ENCODE data around the gene PAX1. TPM values are rescaled to one million over a fixed set of nuclear protein-coding genes. Genes with fewer than 3 reads are reported as not detected.

PAX1 gene
- total RNA-seq, 2 donors from 2014 or later, result not detected

DNA sequence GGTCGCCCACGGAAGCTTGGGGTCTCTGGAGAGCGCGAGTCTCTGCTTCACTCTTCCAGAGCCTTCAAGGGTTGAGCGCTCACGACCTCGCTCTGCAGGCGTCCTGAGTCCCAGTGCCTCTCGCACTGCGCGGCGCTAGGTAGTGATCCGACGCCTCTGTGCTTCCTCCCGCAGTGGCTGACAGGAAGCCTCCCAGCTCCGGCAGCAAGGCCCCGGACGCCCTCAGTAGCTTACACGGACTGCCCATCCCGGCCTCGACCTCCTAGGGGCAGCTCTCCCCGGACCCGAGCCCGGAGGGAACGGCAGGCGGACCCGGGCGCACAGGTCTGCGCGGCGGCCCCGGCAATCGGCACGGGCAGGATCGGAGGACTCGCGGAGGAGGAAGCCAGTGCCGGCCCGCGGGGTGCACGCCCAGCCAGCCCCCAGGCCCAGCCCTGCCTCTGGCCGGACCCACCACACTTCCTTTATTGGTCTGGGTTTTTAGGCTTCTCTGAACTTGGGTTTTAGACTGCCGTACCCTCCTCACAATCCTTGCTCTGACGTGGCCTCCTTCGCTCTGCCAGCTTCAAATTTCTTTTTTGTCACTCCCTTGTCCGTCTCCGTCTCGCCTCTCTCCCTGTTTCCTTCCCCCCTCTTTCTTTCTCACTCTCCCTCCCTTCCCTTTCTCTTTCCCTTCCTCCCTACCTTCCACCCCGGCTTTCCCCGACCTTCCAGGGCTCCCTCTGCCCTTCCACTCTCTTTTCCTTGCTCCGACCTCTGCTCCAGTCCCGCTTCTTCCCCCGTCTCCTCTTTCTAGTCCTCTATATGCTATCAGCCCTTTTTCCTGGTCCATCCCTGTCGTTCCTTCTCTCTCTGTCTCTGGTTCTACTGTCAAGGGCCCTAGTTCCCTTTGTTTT is 9.1 kb downstream of the PAX1 start:
- DNase-seq (no peak), ATAC-seq (no peak)
- intact Hi-C loops (cut with DNase I, micrococcal nuclease), result loop anchor here in 1 of 2 donors (10.0 kb wide), 1 partner anchor 60 kb away; no protein-coding TSS in a partner anchor

DNA sequence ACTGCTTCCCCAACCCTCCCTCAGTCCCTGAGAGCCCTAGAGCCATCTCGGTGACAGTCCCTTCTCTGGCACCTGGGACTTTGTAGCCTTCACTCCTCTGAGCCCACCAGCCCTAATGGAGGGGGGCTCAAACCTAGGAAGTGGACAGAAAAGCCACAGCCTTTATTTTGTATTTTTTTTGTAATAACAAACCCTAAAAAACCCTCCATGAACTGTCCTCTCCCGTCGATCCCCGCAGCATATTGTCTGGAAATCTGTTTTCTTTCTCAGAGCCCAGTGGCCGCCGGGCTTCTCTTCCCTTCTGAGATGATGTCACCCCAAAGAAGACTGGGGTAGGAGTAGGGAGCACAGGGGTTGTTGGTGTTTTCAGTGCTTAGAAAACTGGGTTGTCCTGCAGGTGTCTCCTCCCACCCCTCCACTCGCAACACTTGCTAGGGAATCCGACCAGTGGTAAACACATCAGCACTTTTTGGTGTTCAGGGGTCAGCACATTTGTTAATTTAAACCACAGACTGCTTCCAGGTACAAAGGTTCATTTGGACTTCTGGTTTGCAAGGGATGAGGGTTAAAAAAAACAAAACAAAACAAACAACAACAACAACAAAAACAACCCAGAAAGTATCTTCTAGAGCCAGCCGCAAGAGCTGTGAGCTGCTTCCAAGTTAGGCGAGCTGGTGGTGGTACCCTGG is 9.9 kb downstream of the PAX1 start:
- DNase-seq, result no peak
- intact Hi-C loops (cut with DNase I, micrococcal nuclease), result loop anchor here in 1 of 2 donors (10.0 kb wide), 1 partner anchor 61 kb away; no protein-coding TSS in a partner anchor
- ATAC-seq, result no peak

DNA sequence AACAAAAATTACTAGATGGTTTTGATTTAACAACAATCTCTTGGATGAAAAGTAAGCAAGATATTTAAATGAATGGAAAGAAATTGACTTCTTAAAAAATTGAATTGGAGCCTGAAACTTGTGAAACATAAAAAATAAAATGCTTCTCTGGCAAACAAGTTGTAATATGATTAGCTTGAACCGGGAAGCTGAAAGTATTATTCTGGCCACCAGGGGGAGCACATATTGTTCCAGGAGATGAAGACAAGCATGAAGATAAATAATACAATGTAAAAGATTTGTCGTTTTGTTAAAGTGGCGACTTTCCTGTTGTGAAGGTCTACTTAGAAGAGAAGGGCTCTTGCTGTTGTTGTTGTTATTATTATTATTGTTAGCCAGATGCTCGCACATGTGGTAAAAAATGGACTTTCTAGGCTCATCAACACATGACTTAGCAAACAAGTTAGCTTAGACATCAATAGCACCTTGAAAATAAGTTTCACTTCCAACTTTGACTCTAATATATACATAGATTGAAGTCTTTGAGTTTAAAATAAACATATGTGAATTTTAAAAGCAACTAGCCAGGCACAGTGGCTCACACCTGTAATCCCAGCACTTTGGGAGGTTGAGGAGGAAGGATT is 14.2 kb downstream of the PAX1 start:
- ATAC-seq (no peak), DNase-seq (peak in 1 of 2 donors; percentile 43)
- intact Hi-C loops (cut with DNase I, micrococcal nuclease), result loop anchor here in 1 of 2 donors (2.0 to 10.0 kb wide), 2 partner anchors 65 to 387 kb away; no protein-coding TSS in a partner anchor

DNA sequence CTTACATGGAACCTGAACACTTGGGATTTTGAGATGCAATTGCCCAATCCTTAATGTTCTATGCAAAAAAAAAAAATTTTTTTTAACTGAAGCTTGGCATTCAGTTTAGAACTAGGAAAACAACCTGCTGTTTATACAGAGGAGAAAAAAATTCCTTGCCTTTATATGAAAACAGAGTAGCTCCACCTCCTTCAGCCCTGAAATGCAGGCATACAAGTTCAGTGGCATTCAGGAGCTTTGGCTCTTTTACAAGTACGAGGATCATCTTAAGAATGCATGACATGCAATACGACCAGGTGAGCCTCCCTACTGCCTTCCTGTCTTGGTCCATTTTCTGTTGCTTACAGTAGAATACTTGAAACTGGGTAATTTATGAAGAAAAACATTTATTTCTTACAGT is 20.4 kb downstream of the PAX1 start:
- intact Hi-C loops (cut with DNase I, micrococcal nuclease), result no loop called here
- ATAC-seq (no peak), DNase-seq (no peak)

GRCh38 chr20:21729316-21729715 is 23.9 kb downstream of the PAX1 start:
- ATAC-seq, result no peak
- DNase-seq, result no peak
- intact Hi-C loops (cut with DNase I, micrococcal nuclease), result no loop called here

DNA sequence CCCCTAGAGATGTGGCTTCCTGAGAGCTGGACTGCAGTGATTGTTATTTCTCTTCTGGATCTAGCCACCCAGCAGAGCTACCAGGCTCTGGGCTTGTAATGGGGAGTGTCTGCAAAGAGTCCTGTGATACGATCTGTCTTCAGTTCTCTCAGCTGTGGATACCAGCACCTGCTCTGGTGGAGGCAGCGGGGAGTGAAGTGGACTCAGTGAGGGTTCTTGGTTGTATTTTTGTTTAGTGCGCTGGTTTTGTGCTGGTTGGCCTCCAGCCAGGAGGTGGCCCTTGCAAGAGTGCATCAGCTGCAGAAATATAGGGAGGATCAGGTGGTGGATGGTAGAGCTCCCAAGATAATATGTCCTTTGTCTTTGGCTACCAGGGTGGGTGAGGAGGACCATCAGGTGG is 33.7 kb downstream of the PAX1 start:
- ATAC-seq (no peak), DNase-seq (no peak)
- intact Hi-C loops (cut with DNase I, micrococcal nuclease), result no loop called here

GRCh38 chr20:21739682-21740081 is 34.2 kb downstream of the PAX1 start:
- no peak for ATAC-seq
- intact Hi-C loops (cut with DNase I, micrococcal nuclease), result no loop called here
- no peak for DNase-seq

DNA sequence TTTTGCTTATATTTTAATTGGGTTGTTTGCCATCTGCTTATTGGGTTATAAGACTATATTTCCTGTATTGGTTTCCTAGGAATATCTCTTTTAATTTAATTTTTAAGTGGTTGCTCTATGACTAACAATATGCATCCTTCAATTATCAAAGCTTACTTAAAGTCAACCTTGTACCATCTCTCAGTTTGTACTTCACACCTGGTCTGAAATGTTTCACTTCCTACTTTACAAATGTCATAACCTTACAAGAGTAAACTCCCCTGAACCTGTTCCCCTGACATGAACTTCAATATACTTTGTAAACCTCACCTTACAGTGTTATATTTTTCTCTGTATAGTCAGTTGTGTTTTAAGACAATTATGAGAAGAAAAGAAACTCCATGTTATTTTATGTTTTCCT is 35.8 kb downstream of the PAX1 start:
- intact Hi-C loops (cut with DNase I, micrococcal nuclease), result no loop called here
- no peak for ATAC-seq

DNA sequence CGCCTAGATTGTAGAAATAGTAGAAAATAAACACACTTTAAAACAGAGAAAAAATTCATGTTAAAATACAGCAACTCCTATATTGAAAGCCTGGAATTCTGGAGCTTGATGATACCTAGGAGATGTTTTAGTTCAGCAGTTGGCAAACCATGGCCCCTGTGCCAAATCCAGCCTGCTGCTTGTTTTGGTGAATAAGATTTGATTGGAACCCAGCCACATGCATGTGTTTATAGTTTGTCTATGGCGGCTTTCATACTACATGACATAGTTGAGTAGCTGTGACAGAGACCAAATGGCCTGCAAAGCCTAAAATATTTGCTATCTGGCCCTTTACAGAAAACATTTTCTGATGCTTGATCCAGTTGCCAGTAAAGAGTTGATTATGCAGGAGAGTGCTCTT is 57.2 kb downstream of the PAX1 start:
- no peak for ATAC-seq
- intact Hi-C loops (cut with DNase I, micrococcal nuclease), result no loop called here
- no peak for DNase-seq

More for the DNA sequence above, 35.8 kb downstream of the PAX1 start:
- DNase-seq, result no peak

DNA sequence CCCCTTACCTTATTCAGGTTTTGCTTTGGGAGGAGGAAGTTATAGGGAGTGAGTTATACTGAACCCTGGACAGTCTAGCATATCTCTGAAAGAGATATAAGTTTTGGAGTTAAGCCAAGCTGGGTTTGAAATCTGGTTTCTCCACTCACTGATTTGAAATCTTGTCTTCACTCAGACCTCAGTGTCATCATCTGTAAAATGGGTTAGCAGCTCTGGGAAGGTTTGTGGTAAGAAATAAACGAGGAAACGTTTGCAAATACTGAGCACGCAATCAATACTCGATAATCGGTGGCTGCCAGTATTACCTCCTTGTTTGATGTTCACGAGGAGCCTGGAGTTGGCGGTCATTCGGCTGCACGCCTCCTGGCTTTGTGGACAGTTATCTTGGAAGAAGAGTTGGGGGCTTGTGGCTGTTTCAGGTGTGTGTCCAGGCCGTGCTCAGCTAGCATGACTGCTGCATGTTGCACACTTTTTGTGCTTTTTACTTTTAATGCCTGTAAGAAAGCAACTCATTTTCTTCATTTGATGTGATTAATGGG is 61.8 kb downstream of the PAX1 start:
- intact Hi-C loops (cut with DNase I, micrococcal nuclease), result no loop called here
- no peak for ATAC-seq

GRCh38 chr20:21767739-21768223 is 62.3 kb downstream of the PAX1 start:
- intact Hi-C loops (cut with DNase I, micrococcal nuclease), result no loop called here
- DNase-seq, result peak in 1 of 2 donors; percentile 3
- no peak for ATAC-seq

More for the DNA sequence above, 61.8 kb downstream of the PAX1 start:
- no peak for DNase-seq

Other genes starting within 250 kb of the PAX1 start
- 1 to 10 TPM; 1.4 TPM for gene NKX2-2, start 191.6 kb upstream of the PAX1 start, total RNA-seq